GF-D8 (cell line): ENCODE data around the gene WDR3.
A peak's percentile ranks its signal among the peaks of the same experiment; 100 is the strongest.
"Not testable (repeated sequence)": the region's sequence is repeated elsewhere in the genome, so short reads cannot be mapped to it uniquely, and the experiment has no call there.

Experiments
- DNase-seq: peaks from one replicate; lab custom pipeline; 2025; lab: John Stamatoyannopoulos, UW

The WDR3 gene

GRCh38 chr1:117929343-117930172 is at the start of gene WDR3, which contains the start of gene GDAP2:
Gene WDR3 (plus strand): TSS chr1:117929739. CDS start chr1:117933320, 3,581 bp downstream.
Gene GDAP2 (minus strand): TSS chr1:117929621. CDS start chr1:117920357, 9,264 bp downstream.
- DNase-seq, result peak; percentile 93

- DNase-seq, result no peak
These were observed 45.9 kb upstream of the WDR3 start for GRCh38 chr1:117883616-117884015.

GRCh38 chr1:117886101-117886795 is 43.3 kb upstream of the WDR3 start:
- DNase-seq, result no peak

GRCh38 chr1:117890452-117890851 is 39.1 kb upstream of the WDR3 start:
- DNase-seq, result no peak

GRCh38 chr1:117892512-117892911 is 37.0 kb upstream of the WDR3 start:
- no peak for DNase-seq

- no peak for DNase-seq
These were observed 35.5 kb upstream of the WDR3 start for GRCh38 chr1:117894078-117894477.

- DNase-seq, result peak; percentile 10
These were observed 33.9 kb upstream of the WDR3 start for GRCh38 chr1:117895482-117896114.

GRCh38 chr1:117897551-117897950 is 32.0 kb upstream of the WDR3 start:
- no peak for DNase-seq

- DNase-seq, result no peak
These were observed 29.7 kb upstream of the WDR3 start for GRCh38 chr1:117899801-117900200.

- DNase-seq, result no peak
These were observed 26.6 kb upstream of the WDR3 start for GRCh38 chr1:117902944-117903343.

- no peak for DNase-seq
These were observed 25.1 kb upstream of the WDR3 start for GRCh38 chr1:117904485-117904884.

- no peak for DNase-seq
These were observed 24.5 kb upstream of the WDR3 start for GRCh38 chr1:117905019-117905418.

GRCh38 chr1:117911051-117911450 is 18.5 kb upstream of the WDR3 start:
- DNase-seq, result no peak

GRCh38 chr1:117919376-117919775 is 10.2 kb upstream of the WDR3 start:
- no peak for DNase-seq

GRCh38 chr1:117921991-117922390 is 7.5 kb upstream of the WDR3 start:
- no peak for DNase-seq

GRCh38 chr1:117922717-117923116 is 6.8 kb upstream of the WDR3 start:
- not testable (repeated sequence) for DNase-seq

- DNase-seq, result no peak
These were observed 3.6 kb upstream of the WDR3 start for GRCh38 chr1:117925981-117926380.

- peak; percentile 21 for DNase-seq
These were observed 627 bp upstream of the WDR3 start for GRCh38 chr1:117928881-117929342.

- DNase-seq, result no peak
These were observed 571 bp downstream of the WDR3 start for GRCh38 chr1:117930173-117930447.

GRCh38 chr1:117930484-117930883 is 945 bp downstream of the WDR3 start:
- DNase-seq, result no peak

- DNase-seq, result no peak
These were observed 3.0 kb downstream of the WDR3 start for GRCh38 chr1:117932576-117932975.

- no peak for DNase-seq
These were observed 4.2 kb downstream of the WDR3 start for GRCh38 chr1:117933769-117934168.

- DNase-seq, result no peak
These were observed 12.8 kb downstream of the WDR3 start for GRCh38 chr1:117942293-117942692.
